Right atrium auricular region (tissue), 2 donors: Measurements from ENCODE around the gene YPEL5. TPM values are rescaled to one million over a fixed set of nuclear protein-coding genes. Genes with fewer than 3 reads are reported as not detected.
"Not testable (repeated sequence)": the region's sequence is repeated elsewhere in the genome, so short reads cannot be mapped to it uniquely, and the experiment has no call there.

Experiments
- DNase-seq: peaks from one replicate; pipeline ENCODE4 v3.0.0-alpha.2; 2019; ENCODE audit warnings: low spot score
- H3K27ac ChIP-seq, 2 donors: fragments of 200-600 bp; sonication (generic); 1 replicate in 1 of 2; 2 replicates in 1 of 2; pipeline ENCODE4 v1.5.1; 2016 to 2019
- H3K27me3 ChIP-seq, 2 donors: fragments of 200-600 bp; sonication (generic); one replicate each; pipeline versions ENCODE4 v1.5.1 to v1.6.0; 2017 to 2019
- H3K36me3 ChIP-seq: fragments of 200-600 bp; sonication (generic); one replicate; pipeline ENCODE4 v1.5.1; 2016
- H3K4me1 ChIP-seq, 2 donors: fragments of 200-600 bp; sonication (generic); one replicate each; pipeline versions ENCODE4 v1.5.1 to v1.6.0; 2017 to 2019
- H3K4me3 ChIP-seq, 2 donors: fragments of 200-600 bp; sonication (generic); 1 replicate in 1 of 2; 2 replicates in 1 of 2; pipeline ENCODE4 v1.5.1; 2017 to 2019; ENCODE audit warnings: mild to moderate bottlenecking in 1 of 2, moderate library complexity in 1 of 2
- H3K9me3 ChIP-seq, 2 donors: fragments of 200-600 bp; sonication (generic); one replicate each; pipeline ENCODE4 v1.5.1; 2019
- total RNA-seq, 2 donors: library from RNA; depleted of rRNA; stranded (reverse); fragments of >200 nt; gene quantifications; one replicate each; pipeline ENCODE4 v1.1.0, GENCODE V29; 2016
- TF ChIP-seq, protein P1 (sequence below), 2 donors: fragments of 200-600 bp; sonication (generic); IDR thresholded peaks; one replicate each; pipeline ENCODE4 v1.5.1; 2019; ENCODE audit warnings: antibody characterized with exemption in 2 of 2

Gene YPEL5
- total RNA-seq, result 10 to 100 TPM; 36.3 to 45.5 TPM

DNA sequence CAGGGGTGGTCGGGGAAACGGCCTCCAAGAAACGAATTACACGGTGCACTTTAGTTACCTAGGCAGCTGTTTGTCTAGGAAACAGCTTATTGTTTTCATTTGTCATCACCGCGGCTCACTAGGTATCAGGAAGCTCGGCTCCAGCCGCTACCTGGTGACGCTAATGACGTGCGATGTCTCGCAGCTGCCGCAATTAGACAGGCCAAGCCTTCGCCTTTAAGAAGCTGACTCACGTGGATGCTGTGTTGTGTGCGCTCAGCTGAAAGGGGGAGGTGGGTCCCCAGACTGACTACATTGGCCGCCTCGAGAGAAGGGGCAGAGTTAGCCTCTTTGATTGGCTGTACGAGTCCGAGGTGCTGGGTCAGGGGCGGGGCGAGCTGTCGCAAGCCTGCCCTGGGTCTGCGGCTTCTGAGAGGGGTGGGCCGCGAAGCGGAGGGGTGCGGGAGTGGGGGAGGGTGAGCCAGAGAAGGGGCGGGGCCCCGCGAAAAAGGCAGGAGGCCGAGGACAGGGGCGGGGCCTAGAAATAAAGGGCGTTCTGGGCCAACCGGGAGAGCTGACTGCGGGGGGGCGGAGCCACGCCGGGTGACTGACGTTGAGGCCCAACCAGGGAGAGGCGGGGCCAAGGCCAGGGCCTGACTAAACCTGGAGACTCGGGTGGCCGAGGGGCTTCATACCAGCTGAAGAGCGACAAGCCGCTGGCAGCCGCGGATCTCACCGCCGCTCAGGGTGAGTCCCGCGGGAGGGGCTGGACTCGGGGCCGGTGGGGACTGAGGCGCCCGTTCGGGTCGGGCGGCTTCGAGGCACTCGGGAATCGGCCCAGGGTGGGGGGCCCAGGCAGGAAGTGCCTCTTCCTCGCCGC is at the start of gene YPEL5:
YPEL5 (plus strand) TSS at position 671 of the 859 bp plus-strand sequence. CDS start 9,645 bp downstream, outside the sequence.
- H3K27me3 ChIP-seq, result no peaks in the 10 kb centered on the region
- DNase-seq, result peak; percentile 100
- H3K36me3 ChIP-seq, result peaks cover 8% of the 10 kb centered on the region
- TF ChIP-seq, protein P1, sequence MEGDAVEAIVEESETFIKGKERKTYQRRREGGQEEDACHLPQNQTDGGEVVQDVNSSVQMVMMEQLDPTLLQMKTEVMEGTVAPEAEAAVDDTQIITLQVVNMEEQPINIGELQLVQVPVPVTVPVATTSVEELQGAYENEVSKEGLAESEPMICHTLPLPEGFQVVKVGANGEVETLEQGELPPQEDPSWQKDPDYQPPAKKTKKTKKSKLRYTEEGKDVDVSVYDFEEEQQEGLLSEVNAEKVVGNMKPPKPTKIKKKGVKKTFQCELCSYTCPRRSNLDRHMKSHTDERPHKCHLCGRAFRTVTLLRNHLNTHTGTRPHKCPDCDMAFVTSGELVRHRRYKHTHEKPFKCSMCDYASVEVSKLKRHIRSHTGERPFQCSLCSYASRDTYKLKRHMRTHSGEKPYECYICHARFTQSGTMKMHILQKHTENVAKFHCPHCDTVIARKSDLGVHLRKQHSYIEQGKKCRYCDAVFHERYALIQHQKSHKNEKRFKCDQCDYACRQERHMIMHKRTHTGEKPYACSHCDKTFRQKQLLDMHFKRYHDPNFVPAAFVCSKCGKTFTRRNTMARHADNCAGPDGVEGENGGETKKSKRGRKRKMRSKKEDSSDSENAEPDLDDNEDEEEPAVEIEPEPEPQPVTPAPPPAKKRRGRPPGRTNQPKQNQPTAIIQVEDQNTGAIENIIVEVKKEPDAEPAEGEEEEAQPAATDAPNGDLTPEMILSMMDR (IDR thresholded peaks at IDR 0.05), result no peak
- H3K4me3 ChIP-seq, result peak within 1 kb of the TSS; percentile 98 to 100
- H3K27ac ChIP-seq, result peak within 1 kb of the TSS; percentile 99
- H3K9me3 ChIP-seq, result no peaks in the 10 kb centered on the region
- peaks cover 0 to 35% of the 10 kb centered on the region in 2 donors for H3K4me1 ChIP-seq

DNA sequence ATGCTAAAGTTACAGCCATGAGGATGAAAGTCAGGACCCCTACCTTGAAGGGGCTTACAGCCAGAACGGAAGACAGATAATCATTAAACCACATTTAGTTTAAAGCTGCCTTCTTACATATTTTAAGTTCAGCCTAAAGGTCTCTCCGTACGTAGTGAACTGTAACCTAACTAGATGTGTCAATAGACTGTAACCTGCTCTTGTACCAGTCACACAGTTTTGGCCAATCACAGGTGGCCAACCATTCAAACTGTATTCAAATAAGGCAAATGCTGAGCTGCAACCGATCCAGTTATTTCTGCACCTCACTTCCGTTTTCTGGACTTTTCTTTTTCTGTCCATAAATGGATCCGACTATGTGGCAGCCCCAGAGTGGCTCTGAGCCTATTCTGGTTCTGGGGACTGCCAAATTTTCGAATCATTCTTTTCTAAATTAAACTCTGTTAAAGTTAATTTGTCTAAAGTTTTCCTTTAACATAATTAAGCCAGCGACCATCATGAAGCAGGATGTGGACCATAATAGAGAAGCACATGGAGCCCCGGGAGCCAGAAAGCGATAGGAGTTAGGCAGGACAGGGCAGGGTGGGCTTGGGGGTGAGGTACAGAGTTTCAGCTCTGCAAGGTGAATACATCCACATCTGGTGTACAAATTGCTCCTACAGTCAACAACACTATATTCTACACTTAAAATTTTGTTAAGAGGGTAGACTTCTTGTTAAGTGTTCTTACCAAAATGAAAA is 48.4 kb upstream of the YPEL5 start:
- DNase-seq, result no peak
- Histone ChIP-seq H3K36me3 (no peaks in the 10 kb centered on the region), H3K4me1 (no peaks in the 10 kb centered on the region), H3K4me3 (no peak overlapping the region), H3K9me3 (no peaks in the 10 kb centered on the region), H3K27me3 (peaks cover 0 to 5% of the 10 kb centered on the region in 2 donors), H3K27ac (no peak overlapping the region)
- TF ChIP-seq, protein P1 (IDR thresholded peaks at IDR 0.05), result no peak

DNA sequence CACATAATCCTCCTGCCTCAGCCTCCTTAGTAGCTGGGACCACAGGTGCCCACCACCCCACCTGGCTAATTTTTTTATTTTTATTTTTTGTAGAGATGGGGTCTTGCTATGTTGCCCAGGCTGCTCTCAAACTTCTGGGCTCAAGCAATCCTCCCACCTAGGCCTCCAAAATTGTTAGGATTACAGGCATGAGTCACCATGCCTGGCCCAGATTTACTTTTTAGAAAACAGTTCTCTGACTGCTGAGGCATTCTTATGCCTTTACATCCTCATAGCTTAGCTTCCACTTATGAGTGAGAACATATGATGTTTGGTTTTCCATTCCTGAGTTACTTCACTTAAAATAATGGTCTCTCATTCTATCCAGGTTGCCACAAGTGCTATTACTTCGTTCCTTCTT is 47.4 kb upstream of the YPEL5 start:
- not testable (repeated sequence) for H3K36me3 ChIP-seq, H3K4me1 ChIP-seq, H3K27ac ChIP-seq, DNase-seq, H3K9me3 ChIP-seq, H3K27me3 ChIP-seq, H3K4me3 ChIP-seq

DNA sequence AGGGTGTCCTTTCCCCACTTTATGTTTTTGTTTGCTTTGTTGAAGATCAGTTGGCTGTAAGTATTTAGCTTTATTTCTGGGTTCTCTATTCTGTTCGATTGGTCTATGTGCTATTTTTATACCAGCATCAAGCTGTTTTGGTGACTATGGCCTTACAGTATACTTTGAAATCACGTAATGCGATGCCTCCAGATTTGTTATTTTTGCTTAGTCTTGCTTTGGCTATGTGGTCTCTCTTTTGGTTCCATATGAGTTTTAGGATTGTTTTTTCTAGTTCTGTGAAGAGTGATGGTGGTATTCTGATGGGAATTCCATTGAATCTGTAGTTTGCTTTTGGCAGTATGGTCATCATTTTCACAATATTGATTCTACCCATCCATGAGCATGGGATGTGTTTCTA is 46.1 kb upstream of the YPEL5 start:
- not testable (repeated sequence) for H3K36me3 ChIP-seq, H3K4me1 ChIP-seq, DNase-seq, H3K4me3 ChIP-seq, H3K27ac ChIP-seq, H3K9me3 ChIP-seq, H3K27me3 ChIP-seq

DNA sequence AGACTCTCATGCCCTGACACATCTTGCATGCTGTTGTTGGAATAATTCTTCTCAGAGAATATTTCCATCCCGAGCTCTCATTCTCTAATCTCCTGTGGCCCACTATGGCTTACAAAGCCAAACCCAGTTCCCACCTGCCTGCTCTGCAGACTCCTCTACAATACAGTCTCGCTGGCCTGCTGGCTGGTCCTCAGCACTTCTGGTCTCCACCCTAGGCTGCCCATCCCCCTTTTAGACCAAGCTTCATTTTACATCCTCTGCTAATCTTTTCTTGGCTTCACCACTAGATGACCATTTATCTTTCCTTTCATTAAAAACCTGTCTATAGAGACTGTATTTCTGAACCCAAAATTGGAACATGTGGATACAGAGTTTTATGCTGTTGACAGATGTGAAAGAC is 42.5 kb upstream of the YPEL5 start:
- no peaks in the 10 kb centered on the region for H3K4me1 ChIP-seq
- no peaks in the 10 kb centered on the region for H3K9me3 ChIP-seq
- H3K27ac ChIP-seq, result no peak overlapping the region
- H3K4me3 ChIP-seq, result no peak overlapping the region
- no peak for DNase-seq
- no peaks in the 10 kb centered on the region for H3K27me3 ChIP-seq
- TF ChIP-seq, protein P1 (IDR thresholded peaks at IDR 0.05), result no peak
- no peaks in the 10 kb centered on the region for H3K36me3 ChIP-seq

DNA sequence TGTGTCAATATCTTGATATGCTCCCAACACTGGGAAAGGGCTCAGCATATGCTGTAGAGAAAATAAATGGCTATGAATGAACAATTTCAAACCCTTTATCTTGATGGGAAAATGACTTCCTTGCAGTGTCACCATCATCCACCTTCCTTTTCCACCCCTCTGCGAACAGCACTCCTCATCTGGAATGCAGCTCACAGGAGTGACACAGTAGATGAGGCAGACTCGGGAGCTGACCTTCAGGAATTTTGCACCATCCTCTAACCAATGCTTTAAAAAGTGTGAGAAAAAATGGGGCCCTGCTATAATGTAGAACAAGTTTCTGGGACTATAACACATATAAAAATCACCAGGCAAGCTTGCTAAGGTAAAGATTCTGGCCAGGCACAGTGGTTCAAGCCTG is 41.3 kb upstream of the YPEL5 start:
- TF ChIP-seq, protein P1 (IDR thresholded peaks at IDR 0.05), result no peak

More for the DNA sequence above, 41.3 kb upstream of the YPEL5 start:
- DNase-seq, result no peak
- no peaks in the 10 kb centered on the region for H3K4me1 ChIP-seq
- no peak overlapping the region for H3K27ac ChIP-seq
- no peaks in the 10 kb centered on the region for H3K27me3 ChIP-seq
- no peaks in the 10 kb centered on the region for H3K9me3 ChIP-seq
- H3K36me3 ChIP-seq, result no peaks in the 10 kb centered on the region
- H3K4me3 ChIP-seq, result no peak overlapping the region
